T-cell (primary cell): ENCODE results near the gene MYRIP. TPM values are rescaled to one million over a fixed set of nuclear protein-coding genes. Genes with fewer than 3 reads are reported as not detected.

Experiments used
- ATAC-seq, 4 experiments: fragments of 200-7000 bp in 3 of 4; fragments of 150-1000 bp in 1 of 4; cut with Tn5 transposase; replicated peaks in 1 of 4; 1 replicate in 3 of 4; 2 replicates in 1 of 4; pipeline ENCODE4 v1.10.0; 2021; ENCODE audit warnings: moderate library complexity in 3 of 4, mild to moderate bottlenecking in 2 of 4, moderate number of reproducible peaks in 1 of 4
- CTCF ChIA-PET, 2 donors: fragments of 300-600 bp; sonication (Branson Sonifier 250); formaldehyde crosslinking; loops; one replicate each; lab custom pipeline; 2022; ENCODE audit warnings: antibody characterized with exemption in 2 of 2; lab: Charles Lee
- POLR2A ChIA-PET, 2 donors: fragments of 300-600 bp; sonication (Branson Sonifier 250); formaldehyde crosslinking; loops; one replicate each; lab custom pipeline; 2022; ENCODE audit warnings: antibody characterized with exemption in 2 of 2; lab: Charles Lee
- DNase-seq, 35 experiments: peaks; one replicate each; pipeline versions ENCODE4 v3.0.0 to v3.0.0-alpha.2; 2013 to 2023
- H3K27ac ChIP-seq: one replicate; pipeline ENCODE4 v1.5.1; 2013; ENCODE audit warnings: low read length
- H3K27me3 ChIP-seq, 2 experiments: replicated peaks in 1 of 2; 1 replicate in 1 of 2; 2 replicates in 1 of 2; pipeline versions ENCODE4 v1.6.1 to v1.7.0; 2013; ENCODE audit warnings: low read length in 1 of 2, mixed read lengths in 1 of 2; ENCODE audit not compliant: control insufficient read depth in 2 of 2, insufficient read depth in 2 of 2; ENCODE audit errors: extremely low read depth in 1 of 2
- H3K36me3 ChIP-seq, 2 donors: 1 replicate in 1 of 2; 2 replicates in 1 of 2; pipeline versions ENCODE4 v1.6.1 to v1.7.0; 2013; ENCODE audit warnings: low read length in 1 of 2; ENCODE audit not compliant: control insufficient read depth in 2 of 2, insufficient read depth in 1 of 2; ENCODE audit errors: extremely low read depth in 1 of 2
- H3K4me1 ChIP-seq, 2 experiments: 1 replicate in 1 of 2; 2 replicates in 1 of 2; pipeline versions ENCODE4 v1.6.1 to v1.7.0; 2013; ENCODE audit warnings: low read length in 2 of 2, mixed read lengths in 1 of 2; ENCODE audit not compliant: insufficient read depth in 2 of 2, control insufficient read depth in 1 of 2; ENCODE audit errors: extremely low read depth in 1 of 2
- H3K4me3 ChIP-seq, 2 donors: 1 replicate in 1 of 2; 2 replicates in 1 of 2; pipeline versions ENCODE4 v1.5.1 to v1.7.0; 2013; ENCODE audit warnings: mild to moderate bottlenecking in 2 of 2, low read length in 1 of 2, moderate library complexity in 1 of 2; ENCODE audit not compliant: control insufficient read depth in 1 of 2; ENCODE audit errors: extremely low read depth in 1 of 2
- H3K9me3 ChIP-seq: 2 replicates; pipeline ENCODE4 v1.7.0; 2013
- H3K27ac Mint-ChIP-seq, 2 donors: one replicate each; pipeline ENCODE4 v1.8.0; 2020 to 2021; ENCODE audit warnings: mild to moderate bottlenecking in 2 of 2, mixed read lengths in 2 of 2
- H3K27me3 Mint-ChIP-seq, 2 donors: one replicate each; pipeline ENCODE4 v1.8.0; 2021 to 2022; ENCODE audit warnings: mixed read lengths in 2 of 2
- H3K36me3 Mint-ChIP-seq: one replicate; pipeline ENCODE4 v1.8.0; 2021; ENCODE audit warnings: mixed read lengths
- H3K4me1 Mint-ChIP-seq, 3 donors: one replicate each; pipeline ENCODE4 v1.8.0; 2020 to 2022; ENCODE audit warnings: mixed read lengths in 3 of 3, mild to moderate bottlenecking in 1 of 3
- H3K4me3 Mint-ChIP-seq, 3 donors: one replicate each; pipeline ENCODE4 v1.8.0; 2020 to 2022; ENCODE audit warnings: mild to moderate bottlenecking in 3 of 3, mixed read lengths in 3 of 3, moderate library complexity in 3 of 3
- H3K9me3 Mint-ChIP-seq, 3 donors: one replicate each; pipeline ENCODE4 v1.8.0; 2020 to 2022; ENCODE audit warnings: mixed read lengths in 3 of 3
- WGBS: methylation state at CpG from one replicate; pipeline ENCODE4 v1.1.5; 2013; ENCODE audit warnings: missing lambda C conversion rate; ENCODE audit not compliant: insufficient coverage; 5-methylcytosine and 5-hydroxymethylcytosine counted together
- total RNA-seq, 35 experiments: library from RNA in 6 of 35; stranded (reverse) in 6 of 35; fragments of 120-200 nt in 1 of 35; gene quantifications; one replicate each; pipeline versions ENCODE4 v1.2.1 to v1.2.4 and lab custom pipeline; 2013 to 2026

Gene MYRIP
- total RNA-seq (not detected), total RNA-seq (lab: John Stamatoyannopoulos, UW) (0 to 0.10 (median 0) reads per million in 29 experiments)
- 0.06 TPM for total RNA-seq (2013)

GRCh38 chr3:39809181-39809994, at the start of gene MYRIP:
Gene MYRIP (plus strand): TSS chr3:39809609. CDS start chr3:39900817, 91,208 bp downstream.
- WGBS, result 4% methylated on average over 93 of the region's 103 CpGs
- peak within 1 kb of the TSS; percentile 54 to 76 (median 57) for H3K4me3 Mint-ChIP-seq
- Histone ChIP-seq H3K4me1 (peaks cover 0 to 10% of the 10 kb centered on the region in 2 experiments), H3K27me3 (peaks cover 23 to 29% of the 10 kb centered on the region in 2 experiments), H3K9me3 (no peaks in the 10 kb centered on the region), H3K36me3 (no peaks in the 10 kb centered on the region), H3K27ac (no peak within 1 kb of the TSS), H3K4me3 (peak within 1 kb of the TSS in 1 of 2 donors; percentile 28)
- H3K9me3 Mint-ChIP-seq, result no peaks in the 10 kb centered on the region
- no peak for DNase-seq
- ATAC-seq, result no peak
- ChIA-PET POLR2A (no interaction called here), CTCF (no interaction called here)
- H3K27me3 Mint-ChIP-seq, result peaks cover 57 to 79% of the 10 kb centered on the region in 2 donors
- peak within 1 kb of the TSS in 1 of 2 donors; percentile 34 for H3K27ac Mint-ChIP-seq
- H3K36me3 Mint-ChIP-seq, result no peaks in the 10 kb centered on the region
- peaks cover 16 to 21% (median 18%) of the 10 kb centered on the region in 3 donors for H3K4me1 Mint-ChIP-seq

GRCh38 chr3:39760325-39760724, 49.1 kb upstream of the MYRIP start:
- H3K9me3 ChIP-seq, result no peaks in the 10 kb centered on the region
- no peaks in the 10 kb centered on the region for H3K4me1 ChIP-seq
- Mint-ChIP-seq H3K36me3 (no peaks in the 10 kb centered on the region), H3K27me3 (peaks cover 0 to 19% of the 10 kb centered on the region in 2 donors), H3K4me1 (no peaks in the 10 kb centered on the region), H3K4me3 (no peak overlapping the region), H3K27ac (no peak overlapping the region), H3K9me3 (no peaks in the 10 kb centered on the region)
- ChIA-PET POLR2A (no interaction called here), CTCF (no interaction called here)
- no peak for ATAC-seq
- no peaks in the 10 kb centered on the region for H3K36me3 ChIP-seq
- no peak for DNase-seq
- H3K4me3 ChIP-seq, result no peak overlapping the region
- no peaks in the 10 kb centered on the region for H3K27me3 ChIP-seq
- H3K27ac ChIP-seq, result no peak overlapping the region
- WGBS, result 33% methylated on average over 1 of the region's 1 CpG

- H3K9me3 Mint-ChIP-seq, result no peaks in the 10 kb centered on the region
- no peaks in the 10 kb centered on the region for H3K36me3 ChIP-seq
- no peaks in the 10 kb centered on the region for H3K4me1 Mint-ChIP-seq
- no peaks in the 10 kb centered on the region for H3K27me3 ChIP-seq
- peaks cover 0 to 16% of the 10 kb centered on the region in 2 donors for H3K27me3 Mint-ChIP-seq
- H3K4me3 Mint-ChIP-seq, result no peak overlapping the region
- H3K27ac ChIP-seq, result no peak overlapping the region
- H3K9me3 ChIP-seq, result no peaks in the 10 kb centered on the region
- H3K36me3 Mint-ChIP-seq, result no peaks in the 10 kb centered on the region
- DNase-seq, result no peak
- ATAC-seq, result no peak
- CTCF ChIA-PET, result no interaction called here
- no peaks in the 10 kb centered on the region for H3K4me1 ChIP-seq
- POLR2A ChIA-PET, result no interaction called here
- 29% methylated on average over 1 of the region's 1 CpG for WGBS
- H3K4me3 ChIP-seq, result no peak overlapping the region
- no peak overlapping the region for H3K27ac Mint-ChIP-seq
Measured at GRCh38 chr3:39762537-39763070, 46.8 kb upstream of the MYRIP start.

- Histone ChIP-seq H3K4me1 (no peaks in the 10 kb centered on the region), H3K4me3 (no peak overlapping the region), H3K9me3 (no peaks in the 10 kb centered on the region), H3K36me3 (no peaks in the 10 kb centered on the region), H3K27ac (no peak overlapping the region), H3K27me3 (peaks cover 0 to 2% of the 10 kb centered on the region in 2 experiments)
- Mint-ChIP-seq H3K27me3 (peaks cover 0 to 16% of the 10 kb centered on the region in 2 donors), H3K4me1 (no peaks in the 10 kb centered on the region), H3K27ac (no peak overlapping the region), H3K9me3 (no peaks in the 10 kb centered on the region), H3K36me3 (no peaks in the 10 kb centered on the region), H3K4me3 (no peak overlapping the region)
- DNase-seq, result no peak
- CTCF ChIA-PET, result interaction anchor here in 1 of 2 donors (0.7 kb wide), 1 partner anchor 135 kb away, joined by 3 read pairs; no protein-coding TSS in a partner anchor
- no peak for ATAC-seq
- POLR2A ChIA-PET, result no interaction called here
Measured at GRCh38 chr3:39763390-39763789, 46.0 kb upstream of the MYRIP start.

GRCh38 chr3:39765575-39765974, 43.8 kb upstream of the MYRIP start:
- ChIA-PET POLR2A (no interaction called here), CTCF (no interaction called here)
- DNase-seq, result no peak
- Mint-ChIP-seq H3K9me3 (no peaks in the 10 kb centered on the region), H3K4me3 (no peak overlapping the region), H3K36me3 (no peaks in the 10 kb centered on the region), H3K4me1 (no peaks in the 10 kb centered on the region), H3K27me3 (peaks cover 0 to 16% of the 10 kb centered on the region in 2 donors), H3K27ac (no peak overlapping the region)
- ATAC-seq, result no peak
- Histone ChIP-seq H3K36me3 (no peaks in the 10 kb centered on the region), H3K4me1 (no peaks in the 10 kb centered on the region), H3K27ac (no peak overlapping the region), H3K9me3 (no peaks in the 10 kb centered on the region), H3K4me3 (no peak overlapping the region), H3K27me3 (peaks cover 0 to 2% of the 10 kb centered on the region in 2 experiments)

- ChIA-PET POLR2A (no interaction called here), CTCF (no interaction called here)
- WGBS, result no CpG with 5 or more reads among the region's 1 CpG
- DNase-seq (no peak), ATAC-seq (no peak)
- Mint-ChIP-seq H3K36me3 (no peaks in the 10 kb centered on the region), H3K27ac (no peak overlapping the region), H3K4me3 (no peak overlapping the region), H3K9me3 (no peaks in the 10 kb centered on the region), H3K27me3 (peaks cover 0 to 10% of the 10 kb centered on the region in 2 donors), H3K4me1 (no peaks in the 10 kb centered on the region)
- peaks cover 0 to 2% of the 10 kb centered on the region in 2 experiments for H3K27me3 ChIP-seq
- H3K4me3 ChIP-seq, result no peak overlapping the region
- H3K9me3 ChIP-seq, result no peaks in the 10 kb centered on the region
- H3K36me3 ChIP-seq, result no peaks in the 10 kb centered on the region
- H3K4me1 ChIP-seq, result no peaks in the 10 kb centered on the region
- no peak overlapping the region for H3K27ac ChIP-seq
Measured at GRCh38 chr3:39766433-39766832, 43.0 kb upstream of the MYRIP start.
